Measurements from ENCODE around the gene ENDOU. TPM values are rescaled to one million over a fixed set of nuclear protein-coding genes. Genes with fewer than 3 reads are reported as not detected.

The ENDOU gene
- total RNA-seq, 1 donor from 2014 or later: not detected

- no peak for DNase-seq (ENCODE audit: low read depth)
- H3K4me3 ChIP-seq (ENCODE audit: low read depth, low read length): no peak overlapping the region
- TF ChIP-seq CTCF (conservative IDR thresholded peaks at IDR 0.05; ENCODE audit: low read depth, low read length): no peak
Measured at GRCh38 chr12:47747126-47747525, 21.8 kb upstream of the ENDOU start.

GRCh38 chr12:47746523-47746922, 21.2 kb upstream of the ENDOU start:
- DNase-seq (ENCODE audit: low read depth): no peak
- TF ChIP-seq CTCF (conservative IDR thresholded peaks at IDR 0.05; ENCODE audit: low read depth, low read length): no peak
- H3K4me3 ChIP-seq (ENCODE audit: low read depth, low read length): no peak overlapping the region

- no peak for DNase-seq (ENCODE audit: low read depth)
- no peak overlapping the region for H3K4me3 ChIP-seq (ENCODE audit: low read depth, low read length)
- no peak for TF ChIP-seq CTCF (conservative IDR thresholded peaks at IDR 0.05; ENCODE audit: low read depth, low read length)
Measured at GRCh38 chr12:47746073-47746472, 20.8 kb upstream of the ENDOU start.

GRCh38 chr12:47745485-47746041, 20.3 kb upstream of the ENDOU start:
- DNase-seq (ENCODE audit: low read depth): no peak
- no peak overlapping the region for H3K4me3 ChIP-seq (ENCODE audit: low read depth, low read length)
- no peak for TF ChIP-seq CTCF (conservative IDR thresholded peaks at IDR 0.05; ENCODE audit: low read depth, low read length)

GRCh38 chr12:47744778-47745436, 19.6 kb upstream of the ENDOU start:
- H3K4me3 ChIP-seq (ENCODE audit: low read depth, low read length): no peak overlapping the region
- no peak for TF ChIP-seq CTCF (conservative IDR thresholded peaks at IDR 0.05; ENCODE audit: low read depth, low read length)
- DNase-seq (ENCODE audit: low read depth): no peak

GRCh38 chr12:47744005-47744651, 18.8 kb upstream of the ENDOU start:
- H3K4me3 ChIP-seq (ENCODE audit: low read depth, low read length): no peak overlapping the region
- DNase-seq (ENCODE audit: low read depth): no peak
- TF ChIP-seq CTCF (conservative IDR thresholded peaks at IDR 0.05; ENCODE audit: low read depth, low read length): peak; percentile 62

Measured in epithelial cell of proximal tubule (primary cell).